GM18502 (cell line): ENCODE data around the gene NKTR.
"Not testable (repeated sequence)": the region's sequence is repeated elsewhere in the genome, so short reads cannot be mapped to it uniquely, and the experiment has no call there.

Source experiments
- ATAC-seq: cut with Tn5 transposase; IDR thresholded peaks from one replicate; pipeline ENCODE4 v1.9.1; 2021; ENCODE audit warnings: mild to moderate bottlenecking; ENCODE audit not compliant: unreplicated experiment, poor library complexity

NKTR gene

DNA sequence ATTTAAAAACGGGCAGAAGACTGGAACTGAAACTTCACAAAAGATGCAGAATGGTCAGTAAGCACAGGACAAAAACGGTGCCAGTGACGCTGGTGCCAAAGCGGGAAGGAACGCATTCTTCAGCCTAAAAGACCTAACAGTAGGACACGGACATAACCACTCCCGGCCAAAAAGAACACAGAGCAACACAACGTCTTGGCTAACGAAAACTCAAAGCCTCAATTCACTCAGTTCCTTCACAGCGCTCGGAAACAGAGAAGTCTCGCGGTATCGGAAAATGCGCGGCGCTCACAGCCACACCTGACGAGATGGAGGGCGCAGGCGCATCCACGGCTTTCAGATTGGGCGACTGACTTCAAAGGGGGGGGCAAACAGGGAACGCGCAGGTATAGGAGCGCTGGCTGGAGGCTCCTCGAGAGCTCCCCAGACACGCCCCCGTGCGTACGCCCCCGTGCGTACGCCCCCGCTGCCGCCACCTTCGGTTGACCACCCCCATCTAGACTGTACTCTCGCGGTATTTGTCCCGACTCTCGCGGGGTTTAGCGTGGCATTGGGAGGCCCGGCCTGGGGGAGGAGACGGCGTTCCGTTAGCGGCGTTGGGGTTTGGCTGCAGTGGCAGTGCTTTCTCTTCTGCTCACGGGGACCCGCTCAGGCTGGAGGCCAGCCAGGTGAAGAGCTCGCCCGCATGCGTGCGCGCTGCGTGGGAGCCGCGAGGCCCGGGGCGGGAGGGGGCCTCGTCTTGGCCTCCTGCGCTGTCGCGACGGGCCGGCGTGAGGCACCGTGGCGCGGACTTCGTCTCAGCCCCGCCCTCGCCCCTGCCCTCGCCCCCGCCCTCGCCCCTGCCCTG is at the start of gene NKTR:
Gene NKTR (plus strand): TSS at position 576 of the 847 bp plus-strand sequence. CDS start 321 bp downstream, outside the sequence.
- ATAC-seq: peak; percentile 85

DNA sequence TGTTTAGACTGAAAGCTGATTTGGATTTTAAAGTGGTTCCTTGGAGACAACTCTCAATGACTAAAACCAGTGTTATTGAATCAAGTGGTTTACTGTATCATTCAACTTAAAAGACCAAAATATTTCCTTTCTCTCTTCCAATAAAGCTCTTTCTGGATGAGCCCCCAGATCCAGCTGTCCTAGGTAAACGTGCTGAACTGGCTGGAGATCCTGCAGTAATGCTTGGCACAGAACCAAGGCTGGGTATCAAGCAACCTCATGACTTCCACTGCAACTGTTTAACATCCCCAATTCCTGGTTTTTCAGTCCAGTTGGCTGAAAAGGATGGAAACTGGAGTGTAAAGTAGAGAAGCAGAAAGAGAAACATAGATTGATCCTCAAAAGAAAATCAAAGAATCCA is 47.7 kb upstream of the NKTR start:
- no peak for ATAC-seq

- ATAC-seq: peak; percentile 62
Measured at GRCh38 chr3:42556089-42556632, 44.3 kb upstream of the NKTR start.

DNA sequence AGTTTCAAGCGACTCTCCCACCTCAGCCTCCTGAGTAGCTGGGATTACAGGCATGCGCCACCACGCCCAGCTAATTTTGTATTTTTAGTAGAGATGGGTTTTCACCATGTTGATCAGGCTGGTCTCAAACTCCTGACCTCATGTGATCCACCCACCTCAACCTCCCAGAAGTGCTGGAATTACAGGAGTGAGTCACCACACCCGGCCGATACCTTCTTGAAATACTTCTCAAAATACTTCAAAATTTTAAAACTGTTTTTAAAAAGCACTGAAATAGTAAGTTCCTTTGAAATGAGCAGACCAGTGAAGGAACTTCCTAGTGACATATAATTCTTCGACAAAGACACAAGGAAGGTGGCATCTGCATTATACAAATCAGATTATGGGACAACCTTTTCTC is 43.7 kb upstream of the NKTR start:
- ATAC-seq: not testable (repeated sequence)

- ATAC-seq: no peak
Measured at GRCh38 chr3:42557854-42558253, 42.6 kb upstream of the NKTR start.

DNA sequence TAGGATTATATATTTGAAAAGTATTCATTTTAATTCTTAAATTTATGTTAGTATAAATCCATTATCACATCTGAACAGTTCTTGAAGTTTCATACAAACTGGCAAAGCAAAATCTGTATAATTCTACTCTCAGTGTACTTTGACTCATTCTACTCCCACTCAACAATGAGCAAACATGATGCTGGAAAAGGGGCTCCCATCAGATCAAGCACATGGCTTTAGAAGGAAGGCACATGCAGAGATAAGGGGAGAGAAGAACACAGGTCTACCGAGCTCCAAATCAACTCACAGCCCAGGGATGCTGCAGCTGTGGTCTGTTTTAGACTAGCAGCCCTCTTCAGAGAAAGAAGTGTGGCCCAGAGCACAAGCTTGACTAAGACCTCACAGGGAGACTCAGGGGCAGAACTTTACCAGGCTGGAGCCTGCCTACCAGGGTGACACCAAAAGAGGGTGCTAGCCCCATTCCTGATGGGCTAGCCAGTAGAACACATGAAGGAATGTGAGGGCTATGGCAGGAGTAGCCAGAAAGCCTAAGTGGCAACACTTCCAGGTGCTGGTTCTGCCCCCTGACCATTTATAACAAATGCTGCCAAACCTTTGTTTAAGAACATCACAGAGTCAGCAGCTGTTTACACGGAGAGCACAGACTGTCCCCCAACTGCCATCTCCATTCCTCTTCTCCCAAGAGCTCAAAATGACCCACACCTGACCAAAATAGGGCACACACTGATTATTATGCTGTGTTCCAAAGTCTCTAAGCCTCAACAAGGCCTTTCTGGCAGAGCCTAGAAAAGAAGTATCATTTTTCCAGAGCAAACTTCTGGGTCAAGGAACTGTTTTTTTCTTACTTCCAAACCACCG is 38.2 kb upstream of the NKTR start:
- ATAC-seq: no peak

GRCh38 chr3:42569593-42570142 is 30.8 kb upstream of the NKTR start:
- ATAC-seq: no peak

GRCh38 chr3:42572278-42572677 is 28.2 kb upstream of the NKTR start:
- no peak for ATAC-seq

GRCh38 chr3:42575137-42575741 is 25.2 kb upstream of the NKTR start:
- ATAC-seq: no peak

DNA sequence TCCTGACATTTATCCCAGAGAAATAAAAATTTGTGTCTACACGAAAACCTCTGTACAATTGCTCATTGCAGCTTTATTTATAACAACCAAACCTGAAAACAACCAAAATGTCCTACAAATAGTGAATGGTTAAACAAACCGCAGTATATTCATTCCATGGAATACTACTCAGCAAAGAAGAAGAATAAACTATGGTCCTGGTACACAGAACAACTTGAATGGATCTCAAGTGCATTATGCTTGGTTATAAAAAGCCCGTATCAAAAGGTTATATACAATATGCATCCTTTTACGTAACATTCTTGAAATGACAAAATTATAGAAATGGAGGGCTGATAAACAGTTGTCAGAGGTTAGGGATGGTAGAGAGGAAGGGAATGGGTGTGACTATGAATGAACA is 22.4 kb upstream of the NKTR start:
- ATAC-seq: no peak

DNA sequence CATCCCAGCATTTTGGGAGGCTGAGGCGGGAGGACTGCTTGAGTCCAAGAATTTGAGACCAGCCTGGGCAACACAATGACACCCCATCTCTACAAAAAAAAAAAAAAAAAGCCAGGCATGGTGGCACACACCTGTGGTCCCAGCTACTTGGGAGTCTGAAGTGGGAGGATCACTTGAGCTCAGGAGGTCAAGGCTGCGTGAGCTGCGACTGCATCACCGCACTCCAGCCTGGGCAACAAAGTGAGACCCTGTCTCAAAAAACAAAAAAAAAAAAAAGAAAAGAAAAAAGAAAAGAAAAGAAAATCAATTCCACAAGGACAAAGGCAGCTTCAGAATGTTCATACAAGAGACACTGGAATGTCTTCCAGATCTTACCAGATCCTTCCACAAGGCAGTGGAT is 21.1 kb upstream of the NKTR start:
- ATAC-seq: not testable (repeated sequence)

DNA sequence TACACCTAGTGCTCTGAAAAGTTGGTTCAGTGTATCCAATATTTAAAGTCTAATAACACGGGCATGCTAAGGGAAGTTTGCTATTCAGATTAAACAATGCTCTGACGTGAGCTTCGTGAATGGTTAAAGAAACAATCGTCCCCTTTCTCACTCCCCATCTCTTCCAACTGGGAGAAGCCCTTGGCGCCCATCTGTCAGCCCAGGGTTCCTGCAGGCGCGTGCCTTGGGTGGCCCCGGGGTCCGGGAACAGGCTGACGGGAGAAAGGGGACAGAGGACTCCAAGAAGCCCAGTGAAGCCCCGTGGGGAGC is 19.1 kb upstream of the NKTR start:
- no peak for ATAC-seq

DNA sequence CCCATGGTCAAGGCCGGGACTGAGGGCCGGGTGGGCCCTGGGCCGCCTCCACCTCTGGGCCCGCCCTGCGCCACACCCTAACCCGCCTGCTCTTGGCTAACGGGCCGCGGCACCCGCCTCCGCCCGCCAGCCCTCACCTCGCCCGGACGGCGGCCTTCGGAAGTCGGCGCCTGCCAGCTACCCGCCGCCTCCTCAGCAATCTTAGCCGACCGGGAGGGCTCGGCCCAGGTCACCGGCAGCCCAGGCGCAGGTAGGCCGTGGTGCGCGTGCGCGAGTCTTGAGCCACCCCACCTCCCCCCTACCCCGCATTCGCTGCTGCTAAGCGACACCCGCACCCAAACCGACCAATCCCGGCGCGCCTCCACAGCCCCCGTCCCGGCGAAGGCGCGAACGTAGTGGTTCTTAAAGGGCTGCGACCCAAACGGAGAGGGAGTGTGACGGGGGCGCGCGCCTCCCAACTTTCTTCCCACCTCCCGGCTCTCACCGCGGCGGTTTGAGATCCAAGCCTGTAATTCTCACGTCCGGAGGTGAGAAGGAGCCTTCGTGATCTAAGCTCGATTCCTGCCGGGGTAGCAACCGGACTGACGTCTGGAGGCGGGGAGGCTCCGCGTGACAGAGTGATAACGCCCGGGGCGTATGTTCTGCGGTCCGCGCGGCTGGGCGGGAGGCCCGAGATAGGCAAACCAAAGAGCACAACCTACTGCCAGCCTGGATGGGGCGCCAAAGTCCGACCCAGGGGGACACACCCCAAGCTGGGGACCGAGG is 18.6 kb upstream of the NKTR start, which contains the start of gene SEC22C:
Gene SEC22C (minus strand): TSS at position 259 of the 765 bp plus-strand sequence. CDS start 12,921 bp downstream, outside the sequence.
- ATAC-seq: peak; percentile 95

- ATAC-seq: no peak
Measured at GRCh38 chr3:42582474-42583070, 17.9 kb upstream of the NKTR start.

DNA sequence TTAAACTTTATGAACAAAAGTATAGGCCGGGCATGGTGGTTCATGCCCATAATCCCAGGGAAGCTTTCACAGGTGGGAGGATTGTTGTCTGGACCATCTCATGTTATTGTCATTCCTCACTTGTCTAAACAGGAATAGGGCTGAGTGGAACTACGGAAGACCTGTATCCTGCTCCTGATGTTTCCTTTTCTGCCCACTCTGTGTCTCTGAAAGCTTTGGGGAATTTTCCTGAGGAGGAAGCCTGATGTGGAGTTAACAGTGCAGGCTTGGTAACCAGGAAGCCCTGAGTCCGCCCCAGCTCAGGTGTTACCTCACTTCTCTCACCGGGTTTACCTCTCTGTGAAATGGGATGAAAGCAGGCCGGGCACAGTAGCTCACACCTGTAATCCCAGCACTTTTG is 11.9 kb upstream of the NKTR start:
- no peak for ATAC-seq

GRCh38 chr3:42589382-42590109 is 10.9 kb upstream of the NKTR start:
- no peak for ATAC-seq

- no peak for ATAC-seq
Measured at GRCh38 chr3:42590989-42591756, 9.3 kb upstream of the NKTR start.

GRCh38 chr3:42591811-42592210 is 8.7 kb upstream of the NKTR start:
- no peak for ATAC-seq
